Rectal smooth muscle tissue (tissue), 1 donor: ENCODE measurements around the gene IL32.
"Not testable (repeated sequence)": the region's sequence is repeated elsewhere in the genome, so short reads cannot be mapped to it uniquely, and the experiment has no call there.

Experiments
- H3K27ac ChIP-seq: one replicate; pipeline ENCODE4 v1.7.0; 2013; ENCODE audit warnings: low read depth, low read length, inconsistent platforms
- H3K27me3 ChIP-seq: one replicate; pipeline ENCODE4 v1.7.0; 2013; ENCODE audit warnings: low read length; ENCODE audit not compliant: control insufficient read depth, insufficient read depth
- H3K36me3 ChIP-seq: one replicate; pipeline ENCODE4 v1.7.0; 2013; ENCODE audit warnings: low read length; ENCODE audit not compliant: control insufficient read depth, insufficient read depth
- H3K4me1 ChIP-seq: one replicate; pipeline ENCODE4 v1.7.0; 2013; ENCODE audit warnings: low read length; ENCODE audit not compliant: control insufficient read depth, insufficient read depth
- H3K4me3 ChIP-seq: one replicate; pipeline ENCODE4 v1.7.0; 2013; ENCODE audit warnings: low read length
- H3K9ac ChIP-seq: one replicate; pipeline ENCODE4 v1.7.0; 2013; ENCODE audit warnings: low read length

The IL32 gene

DNA sequence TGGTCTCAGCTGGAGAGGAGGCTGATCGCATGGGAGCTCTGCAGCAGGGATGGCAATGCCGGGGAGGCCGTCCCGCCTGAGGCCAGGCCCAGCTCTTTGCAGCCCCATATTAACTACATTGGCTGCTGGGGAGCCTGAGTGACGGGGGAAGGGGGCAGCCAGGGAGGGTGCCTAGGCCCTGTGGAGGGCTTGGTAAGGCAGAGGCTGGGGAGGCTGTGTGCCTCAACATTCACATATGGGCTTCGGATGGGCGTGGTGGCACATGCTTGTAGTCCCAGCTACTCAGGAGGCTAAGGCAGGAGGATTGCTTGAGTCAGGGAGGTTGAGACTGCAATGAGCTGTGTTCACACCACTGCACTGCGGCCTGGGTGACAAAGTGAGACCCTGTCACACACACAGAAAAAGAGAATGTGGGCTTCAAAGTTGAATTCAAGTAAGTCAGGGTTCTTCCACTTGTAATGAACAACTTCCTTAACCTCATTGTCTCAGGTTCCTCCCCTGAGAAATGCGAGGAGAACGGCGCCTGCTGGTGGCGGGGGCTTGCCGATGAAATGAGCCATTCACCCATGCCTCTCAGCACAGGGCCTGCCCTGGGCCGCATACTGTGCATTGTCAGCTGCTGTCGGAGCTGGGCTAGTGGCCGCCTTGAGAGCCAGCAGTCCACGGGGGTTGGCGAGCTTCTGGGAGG, 7.3 kb downstream of the IL32 start:
- not testable (repeated sequence) for H3K27me3 ChIP-seq, H3K9ac ChIP-seq, H3K27ac ChIP-seq, H3K36me3 ChIP-seq, H3K4me3 ChIP-seq, H3K4me1 ChIP-seq

DNA sequence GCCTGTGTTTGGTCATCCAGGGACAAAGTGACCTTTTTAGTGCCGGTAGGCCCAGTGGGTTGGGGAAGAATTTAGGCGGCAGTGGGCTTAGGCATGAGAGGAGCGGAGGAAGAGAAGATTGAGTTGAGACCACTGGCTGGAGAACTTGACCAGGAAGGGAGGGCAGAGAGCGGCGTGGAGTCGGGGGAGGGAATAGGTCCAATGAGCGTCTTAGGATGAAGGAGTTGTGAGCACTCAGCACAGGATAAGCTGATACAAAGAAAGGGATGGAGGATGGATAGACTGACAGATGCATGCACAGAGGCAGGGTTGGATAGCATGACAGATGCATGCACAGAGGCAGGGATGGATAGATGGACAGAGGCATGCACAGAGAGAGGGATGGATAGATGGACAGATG, 8.0 kb downstream of the IL32 start:
- no peak overlapping the region for H3K27ac ChIP-seq
- H3K4me1 ChIP-seq = no peaks in the 10 kb centered on the region
- no peak overlapping the region for H3K9ac ChIP-seq
- no peaks in the 10 kb centered on the region for H3K36me3 ChIP-seq
- no peak overlapping the region for H3K4me3 ChIP-seq
- H3K27me3 ChIP-seq = no peaks in the 10 kb centered on the region

DNA sequence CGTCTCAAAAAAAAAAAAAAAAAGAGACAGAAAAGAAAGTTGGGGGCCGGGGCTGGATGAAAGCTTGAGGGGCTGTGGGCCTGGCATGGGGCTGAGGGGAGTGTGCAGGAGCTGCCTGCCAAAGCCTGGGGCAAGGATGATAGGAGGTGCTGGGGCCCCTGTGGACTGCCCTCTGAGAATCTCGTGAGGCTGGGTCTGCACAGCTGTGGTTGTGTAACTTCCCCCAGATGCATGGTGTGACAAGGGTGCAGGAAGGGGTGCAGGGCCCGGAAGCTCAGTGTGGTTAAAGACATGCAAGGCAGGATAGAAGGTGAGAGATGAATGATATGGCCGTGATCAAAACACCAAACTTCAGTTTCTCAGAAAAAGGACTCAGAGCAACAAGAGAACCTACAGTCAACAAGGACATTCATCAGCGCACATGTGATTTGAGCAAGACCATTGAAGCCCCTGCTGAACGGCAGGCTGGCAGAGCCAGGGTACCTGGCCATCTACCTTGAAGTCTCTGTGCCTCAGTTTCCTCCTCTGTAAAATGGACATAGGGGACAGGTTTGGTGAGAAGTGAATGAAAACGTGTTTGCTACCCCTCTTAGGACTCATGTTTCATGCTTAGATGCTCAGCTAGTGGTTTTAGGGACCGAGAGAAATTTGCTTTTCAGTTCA, 9.6 kb downstream of the IL32 start:
- Histone ChIP-seq H3K9ac (no peak overlapping the region), H3K27ac (no peak overlapping the region), H3K27me3 (no peaks in the 10 kb centered on the region), H3K4me3 (no peak overlapping the region), H3K4me1 (no peaks in the 10 kb centered on the region), H3K36me3 (no peaks in the 10 kb centered on the region)

DNA sequence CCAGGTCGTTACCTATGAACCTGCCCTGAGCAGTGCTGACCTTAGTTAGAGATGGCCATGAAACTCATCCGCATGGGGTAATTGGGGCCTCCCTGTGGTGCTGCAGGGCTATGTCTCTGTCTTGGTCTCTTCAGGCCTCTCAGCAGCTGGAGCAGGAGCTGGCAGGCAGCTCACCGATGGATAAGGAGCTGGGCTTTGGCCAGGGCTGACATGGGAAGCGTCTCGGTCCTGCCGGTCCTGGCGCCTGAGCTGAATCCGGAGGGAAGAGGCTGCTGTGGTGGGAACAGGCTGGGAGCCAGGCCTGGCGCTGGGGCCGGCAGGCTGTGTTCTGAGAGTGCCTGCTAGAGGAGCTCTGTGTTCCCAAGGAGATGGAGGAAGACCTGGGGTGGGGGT, 10.1 kb downstream of the IL32 start:
- Histone ChIP-seq H3K4me1 (no peaks in the 10 kb centered on the region), H3K9ac (no peak overlapping the region), H3K27me3 (no peaks in the 10 kb centered on the region), H3K4me3 (no peak overlapping the region), H3K36me3 (no peaks in the 10 kb centered on the region), H3K27ac (no peak overlapping the region)

DNA sequence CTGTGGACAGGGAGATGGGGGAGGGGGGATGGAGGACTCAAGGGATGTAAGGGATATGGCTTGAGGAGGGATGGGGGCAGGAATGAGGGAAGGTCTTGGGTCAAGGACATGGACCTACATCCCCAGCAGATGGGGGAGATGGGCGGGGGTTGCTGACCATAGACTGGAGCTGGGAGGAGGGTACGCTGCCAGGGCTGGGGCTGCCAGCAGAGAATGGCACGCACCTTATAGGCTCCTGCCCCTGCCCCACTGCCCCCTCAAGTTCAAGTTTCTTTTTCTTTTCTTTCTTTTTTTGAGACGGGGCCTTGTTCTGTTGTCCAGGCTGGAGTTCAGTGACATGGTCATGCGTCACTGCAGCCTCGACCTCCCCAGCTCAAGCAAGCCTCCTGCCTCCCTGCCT, 10.5 kb downstream of the IL32 start:
- H3K27me3 ChIP-seq, H3K9ac ChIP-seq, H3K27ac ChIP-seq, H3K4me1 ChIP-seq, H3K4me3 ChIP-seq, H3K36me3 ChIP-seq: not testable (repeated sequence)

DNA sequence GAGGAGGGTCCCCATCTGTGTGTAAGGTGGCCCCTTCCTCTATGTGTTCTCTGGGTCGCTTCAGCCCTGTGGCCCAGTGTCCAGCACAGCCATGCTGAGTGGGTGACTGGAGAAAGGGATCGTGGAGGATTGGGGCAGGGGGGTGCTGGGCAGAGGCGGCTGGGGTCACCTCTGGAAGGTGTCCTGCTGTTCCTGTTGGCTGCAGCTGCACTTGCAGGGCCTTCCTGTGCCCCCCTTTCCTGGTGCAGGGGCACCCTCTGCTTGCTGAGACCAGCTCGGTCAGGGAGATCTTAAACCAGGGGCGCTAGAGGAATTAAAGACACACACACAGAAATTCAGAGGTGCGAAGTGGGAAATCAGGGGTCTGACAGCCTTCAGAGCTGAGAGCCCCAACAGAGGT, 11.1 kb downstream of the IL32 start:
- Histone ChIP-seq H3K27me3 (no peaks in the 10 kb centered on the region), H3K4me3 (no peak overlapping the region), H3K9ac (no peak overlapping the region), H3K4me1 (no peaks in the 10 kb centered on the region), H3K36me3 (no peaks in the 10 kb centered on the region), H3K27ac (no peak overlapping the region)

DNA sequence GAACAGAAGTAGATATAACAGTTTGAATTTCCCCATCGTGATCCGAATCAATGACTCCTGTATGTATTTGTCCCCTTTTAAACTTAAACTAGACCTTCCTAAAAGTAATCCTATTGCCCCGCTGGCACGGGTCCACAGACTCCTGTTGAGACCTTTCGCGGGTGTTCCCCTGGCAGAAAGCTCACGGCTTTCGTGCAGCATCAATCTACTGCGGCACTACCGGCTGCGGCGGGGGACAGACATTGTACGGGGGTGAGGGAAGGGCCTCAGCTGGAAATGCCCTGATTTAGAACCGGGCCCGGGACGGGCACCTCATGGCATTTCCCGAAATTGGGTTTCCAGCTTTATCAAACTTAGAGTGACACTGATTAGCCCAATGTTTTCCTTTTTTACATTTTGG, 14.6 kb downstream of the IL32 start:
- Histone ChIP-seq H3K9ac (no peak overlapping the region), H3K36me3 (no peaks in the 10 kb centered on the region), H3K4me1 (no peaks in the 10 kb centered on the region), H3K4me3 (no peak overlapping the region), H3K27me3 (no peaks in the 10 kb centered on the region), H3K27ac (no peak overlapping the region)

DNA sequence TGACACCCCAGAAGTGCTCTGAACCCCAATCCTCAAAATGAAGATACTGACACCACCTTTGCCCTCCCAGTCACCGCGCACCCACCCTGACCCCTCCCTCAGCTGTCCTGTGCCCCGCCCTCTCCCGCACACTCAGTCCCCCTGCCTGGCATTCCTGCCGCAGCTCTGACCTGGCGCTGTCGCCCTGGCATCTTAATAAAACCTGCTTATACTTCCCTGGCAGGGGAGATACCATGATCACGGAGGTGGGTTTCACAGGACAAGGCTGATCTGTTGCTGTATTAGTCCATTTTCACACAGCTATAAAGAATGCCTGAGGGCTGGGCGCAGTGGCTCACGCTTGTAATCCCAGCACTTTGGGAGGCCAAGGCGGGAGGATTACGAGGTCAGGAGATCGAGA, 16.5 kb downstream of the IL32 start:
- H3K27me3 ChIP-seq, H3K9ac ChIP-seq, H3K4me3 ChIP-seq, H3K27ac ChIP-seq, H3K4me1 ChIP-seq, H3K36me3 ChIP-seq: not testable (repeated sequence)

DNA sequence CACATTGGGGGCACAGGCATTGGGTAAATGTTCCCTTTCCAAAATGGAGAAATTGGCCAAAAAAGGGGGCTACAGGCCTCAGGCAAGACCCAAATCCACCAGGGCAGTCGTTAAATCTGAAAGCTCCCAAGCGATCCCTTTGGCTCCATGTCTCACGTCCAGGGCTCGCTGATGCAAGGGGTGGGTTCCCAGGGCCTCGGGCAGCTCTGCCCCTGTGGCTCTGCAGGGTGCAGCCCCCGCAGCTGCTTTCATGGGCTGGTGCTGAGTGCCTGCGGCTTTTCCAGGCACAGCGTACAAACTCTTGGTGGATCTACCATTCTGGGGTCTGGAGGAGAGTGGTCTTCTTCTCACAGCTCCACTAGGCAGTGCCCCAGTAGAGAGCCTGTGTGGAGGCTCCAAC, 18.0 kb downstream of the IL32 start:
- H3K27me3 ChIP-seq, H3K4me1 ChIP-seq, H3K27ac ChIP-seq, H3K4me3 ChIP-seq, H3K9ac ChIP-seq, H3K36me3 ChIP-seq: not testable (repeated sequence)

DNA sequence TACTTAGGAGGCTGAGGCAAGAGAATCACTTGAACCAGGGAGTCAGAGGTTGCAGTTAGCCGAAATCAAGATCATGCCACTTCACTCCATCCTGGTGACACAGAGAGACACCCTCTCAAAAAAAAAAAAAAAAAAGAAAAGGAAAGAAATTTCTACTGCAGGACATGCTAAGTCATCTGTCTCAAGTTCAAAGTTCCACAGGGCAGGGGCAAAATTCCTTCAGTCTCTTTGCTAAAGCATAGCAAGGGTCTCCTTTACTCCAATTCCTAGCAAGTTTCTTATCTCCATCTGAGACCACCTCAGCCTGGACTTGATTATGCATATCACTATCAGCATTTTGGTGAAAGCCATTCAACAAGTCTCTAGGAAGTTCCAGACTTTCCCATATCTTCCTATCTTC, 19.1 kb downstream of the IL32 start:
- Histone ChIP-seq H3K9ac (no peak overlapping the region), H3K4me3 (no peak overlapping the region), H3K27ac (no peak overlapping the region), H3K4me1 (no peaks in the 10 kb centered on the region), H3K36me3 (no peaks in the 10 kb centered on the region), H3K27me3 (no peaks in the 10 kb centered on the region)

DNA sequence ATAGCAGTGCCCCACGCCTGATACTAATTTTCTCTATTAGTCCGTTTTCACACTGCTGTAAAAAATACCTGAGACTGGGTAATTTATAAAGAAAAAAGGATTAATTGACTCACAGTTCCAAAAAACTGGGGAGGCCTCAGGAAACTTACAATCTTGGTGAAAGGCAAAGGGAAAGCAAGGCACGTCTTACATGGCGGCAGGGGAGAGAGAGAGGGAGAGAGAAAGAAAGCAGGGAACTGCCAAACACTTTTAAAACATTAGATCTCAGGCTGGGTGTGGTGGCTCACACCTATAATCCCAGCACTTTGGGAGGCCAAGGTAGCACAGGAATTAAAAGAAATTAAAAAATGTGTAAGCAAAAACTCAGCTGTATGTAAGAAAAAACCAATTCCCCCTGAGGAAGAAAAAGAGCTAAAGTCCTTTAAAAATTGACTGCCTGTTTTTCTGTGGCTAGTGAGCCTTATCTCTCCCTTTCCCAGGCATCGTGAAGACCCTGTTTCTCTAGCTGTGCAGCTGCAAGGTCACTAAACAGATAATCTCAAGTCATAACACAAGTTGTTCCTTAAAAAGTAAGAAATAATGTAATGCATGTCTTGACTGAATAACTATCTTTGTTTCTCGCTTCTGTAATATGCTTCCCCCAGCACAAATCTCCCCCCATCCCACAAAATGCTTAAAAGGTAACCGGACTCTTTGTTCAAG, 19.7 kb downstream of the IL32 start:
- Histone ChIP-seq H3K4me1 (no peaks in the 10 kb centered on the region), H3K36me3 (no peaks in the 10 kb centered on the region), H3K27me3 (no peaks in the 10 kb centered on the region), H3K4me3 (no peak overlapping the region), H3K9ac (no peak overlapping the region), H3K27ac (no peak overlapping the region)

DNA sequence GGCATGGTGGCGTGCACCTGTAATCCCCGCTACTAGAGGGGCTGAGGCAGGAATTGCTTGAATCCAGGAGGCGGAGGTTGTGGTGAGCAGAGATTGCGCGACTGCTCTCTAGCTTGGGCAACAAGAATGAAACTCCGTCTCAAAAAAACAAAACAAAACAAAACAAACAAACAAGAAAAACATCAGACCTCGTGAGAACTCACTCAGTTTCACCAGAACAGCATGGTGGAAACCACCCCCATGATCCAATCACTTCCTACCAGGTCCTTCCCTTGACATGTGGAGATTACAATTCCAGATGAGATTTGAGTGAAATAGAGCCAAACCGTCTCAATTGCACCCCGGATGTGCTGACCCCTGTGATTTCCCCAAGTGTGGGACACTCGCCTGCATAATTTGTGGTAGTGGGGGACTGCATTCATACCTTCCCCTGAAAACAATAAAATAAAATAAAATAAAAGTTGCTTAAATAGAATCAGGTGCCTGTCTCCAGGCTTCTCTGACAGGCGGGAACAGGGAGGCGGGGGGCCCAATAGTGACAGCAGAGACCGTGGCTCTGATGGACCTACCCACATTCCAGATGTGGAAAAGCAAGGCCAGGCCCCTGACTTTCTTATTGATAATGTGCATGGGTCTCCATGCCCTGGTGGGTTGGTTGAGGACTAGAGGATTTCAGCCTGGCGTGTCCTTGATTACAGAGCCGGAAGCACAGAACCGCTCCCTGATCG, 20.6 kb downstream of the IL32 start:
- Histone ChIP-seq H3K4me1 (no peaks in the 10 kb centered on the region), H3K27me3 (no peaks in the 10 kb centered on the region), H3K9ac (no peak overlapping the region), H3K27ac (no peak overlapping the region), H3K36me3 (no peaks in the 10 kb centered on the region), H3K4me3 (peak overlapping the region; percentile 24)
